ENCODE data around the gene EXT2. TPM values are rescaled to one million over a fixed set of nuclear protein-coding genes. Genes with fewer than 3 reads are reported as not detected.
A peak's percentile ranks its signal among the peaks of the same experiment; 100 is the strongest.

Gene EXT2
- total RNA-seq, 4 donors from 2014 or later, result 56.9 to 152 (median 128) TPM

GRCh38 chr11:44110231-44110679, 14.8 kb downstream of the EXT2 start:
- peak in 2 of 3 donors; percentile 41 to 74 for DNase-seq
- Histone ChIP-seq H3K9me3 (no peaks in the 10 kb centered on the region), H3K4me1 (no peaks in the 10 kb centered on the region), H3K4me3 (no peak overlapping the region), H3K36me3 (peaks cover 0 to 37% (median 0%) of the 10 kb centered on the region in 3 donors), H3K27ac (no peak overlapping the region), H3K27me3 (no peaks in the 10 kb centered on the region)
- no peak for TF ChIP-seq POLR2A (IDR thresholded peaks at IDR 0.05)
- TF ChIP-seq, protein P1, sequence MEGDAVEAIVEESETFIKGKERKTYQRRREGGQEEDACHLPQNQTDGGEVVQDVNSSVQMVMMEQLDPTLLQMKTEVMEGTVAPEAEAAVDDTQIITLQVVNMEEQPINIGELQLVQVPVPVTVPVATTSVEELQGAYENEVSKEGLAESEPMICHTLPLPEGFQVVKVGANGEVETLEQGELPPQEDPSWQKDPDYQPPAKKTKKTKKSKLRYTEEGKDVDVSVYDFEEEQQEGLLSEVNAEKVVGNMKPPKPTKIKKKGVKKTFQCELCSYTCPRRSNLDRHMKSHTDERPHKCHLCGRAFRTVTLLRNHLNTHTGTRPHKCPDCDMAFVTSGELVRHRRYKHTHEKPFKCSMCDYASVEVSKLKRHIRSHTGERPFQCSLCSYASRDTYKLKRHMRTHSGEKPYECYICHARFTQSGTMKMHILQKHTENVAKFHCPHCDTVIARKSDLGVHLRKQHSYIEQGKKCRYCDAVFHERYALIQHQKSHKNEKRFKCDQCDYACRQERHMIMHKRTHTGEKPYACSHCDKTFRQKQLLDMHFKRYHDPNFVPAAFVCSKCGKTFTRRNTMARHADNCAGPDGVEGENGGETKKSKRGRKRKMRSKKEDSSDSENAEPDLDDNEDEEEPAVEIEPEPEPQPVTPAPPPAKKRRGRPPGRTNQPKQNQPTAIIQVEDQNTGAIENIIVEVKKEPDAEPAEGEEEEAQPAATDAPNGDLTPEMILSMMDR (IDR thresholded peaks at IDR 0.05), result peak in 5 of 6 experiments; percentile 26 to 65 (median 61)

GRCh38 chr11:44112091-44112821, 16.8 kb downstream of the EXT2 start:
- no peak for DNase-seq
- Histone ChIP-seq H3K4me1 (no peaks in the 10 kb centered on the region), H3K27ac (no peak overlapping the region), H3K36me3 (peaks cover 0 to 57% (median 0%) of the 10 kb centered on the region in 3 donors), H3K27me3 (no peaks in the 10 kb centered on the region), H3K4me3 (no peak overlapping the region), H3K9me3 (no peaks in the 10 kb centered on the region)
- TF ChIP-seq POLR2A (IDR thresholded peaks at IDR 0.05), result no peak
- TF ChIP-seq, protein P1 (IDR thresholded peaks at IDR 0.05), result no peak

GRCh38 chr11:44113018-44113417, 17.5 kb downstream of the EXT2 start:
- Histone ChIP-seq H3K4me1 (no peaks in the 10 kb centered on the region), H3K27ac (no peak overlapping the region), H3K36me3 (peaks cover 0 to 64% (median 0%) of the 10 kb centered on the region in 3 donors), H3K9me3 (no peaks in the 10 kb centered on the region), H3K4me3 (no peak overlapping the region), H3K27me3 (no peaks in the 10 kb centered on the region)
- no peak for DNase-seq
- no peak for TF ChIP-seq POLR2A (IDR thresholded peaks at IDR 0.05)
- TF ChIP-seq, protein P1 (IDR thresholded peaks at IDR 0.05), result no peak

GRCh38 chr11:44113572-44113971, 18.1 kb downstream of the EXT2 start:
- peaks cover 0 to 64% (median 0%) of the 10 kb centered on the region in 3 donors for H3K36me3 ChIP-seq
- TF ChIP-seq, protein P1 (IDR thresholded peaks at IDR 0.05), result no peak
- no peak for TF ChIP-seq POLR2A (IDR thresholded peaks at IDR 0.05)
- DNase-seq, result no peak
- H3K4me1 ChIP-seq, result no peaks in the 10 kb centered on the region
- H3K4me3 ChIP-seq, result no peak overlapping the region
- H3K27ac ChIP-seq, result no peak overlapping the region
- H3K9me3 ChIP-seq, result no peaks in the 10 kb centered on the region
- H3K27me3 ChIP-seq, result no peaks in the 10 kb centered on the region

DNA sequence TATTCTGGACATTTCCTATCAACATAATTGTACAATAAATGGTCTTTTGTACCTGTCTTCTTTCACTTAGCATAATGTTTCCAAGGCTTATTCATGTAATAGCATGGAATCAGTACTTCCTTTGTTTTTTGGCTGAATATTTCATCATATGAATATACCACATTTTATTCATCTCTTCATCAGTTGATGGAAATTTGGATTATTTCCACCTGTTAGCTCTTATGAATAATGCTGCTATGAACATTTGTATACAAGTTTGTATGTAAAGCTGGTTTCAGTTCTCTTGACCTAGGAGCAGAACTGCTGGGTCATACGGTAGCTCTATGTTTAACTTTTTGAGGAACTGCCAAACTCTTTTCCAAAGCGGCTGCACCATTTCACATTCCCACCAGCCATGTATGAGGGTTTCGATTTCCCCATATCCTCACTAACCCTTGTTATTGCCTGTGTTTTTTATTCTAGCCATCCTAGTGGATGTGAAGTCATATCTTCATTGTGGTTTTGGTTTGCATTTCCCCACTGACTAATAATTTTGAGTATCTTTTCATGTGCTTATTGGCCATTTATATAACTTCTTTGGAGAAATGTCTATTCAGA, 20.9 kb downstream of the EXT2 start:
- Histone ChIP-seq H3K36me3 (peaks cover 0 to 65% (median 0%) of the 10 kb centered on the region in 3 donors), H3K4me1 (no peaks in the 10 kb centered on the region), H3K27me3 (no peaks in the 10 kb centered on the region), H3K27ac (no peak overlapping the region), H3K9me3 (no peaks in the 10 kb centered on the region), H3K4me3 (no peak overlapping the region)
- TF ChIP-seq, protein P1 (IDR thresholded peaks at IDR 0.05), result no peak
- no peak for TF ChIP-seq POLR2A (IDR thresholded peaks at IDR 0.05)
- no peak for DNase-seq
